ENCODE results near the gene CAMK1D. TPM values are rescaled to one million over a fixed set of nuclear protein-coding genes. Genes with fewer than 3 reads are reported as not detected.

CAMK1D gene
- total RNA-seq, 3 donors from 2014 or later, result 4.4 to 17.3 (median 5.2) TPM

DNA sequence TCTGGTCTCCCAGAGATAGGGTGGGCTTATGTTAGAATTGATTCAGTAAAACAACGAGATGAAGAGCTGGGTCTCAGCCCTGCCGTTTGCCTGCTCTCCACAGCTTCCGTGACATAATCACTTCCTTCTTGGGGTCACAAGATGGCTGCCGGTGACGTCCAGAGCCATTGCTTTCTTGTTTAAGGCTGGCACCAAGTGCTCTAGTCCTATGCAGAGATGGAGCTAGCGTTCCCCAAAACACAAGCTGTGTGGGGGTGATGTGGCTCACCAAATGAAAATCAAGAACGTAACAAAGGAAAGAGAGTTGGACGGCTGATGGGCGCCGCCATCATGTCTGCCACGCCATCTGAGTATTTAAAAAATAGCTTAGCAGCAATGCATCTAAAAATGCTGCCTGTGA is 296.1 kb downstream of the CAMK1D start:
- intact Hi-C loops (cut with DNase I; ENCODE audit: low total_unique reads), result loop anchor here (10.0 kb wide), 1 partner anchor 1699 kb away; no protein-coding TSS in a partner anchor
- no peaks in the 10 kb centered on the region for H3K27me3 ChIP-seq
- no peaks in the 10 kb centered on the region for H3K4me1 ChIP-seq
- H3K4me3 ChIP-seq, result no peak overlapping the region
- H3K36me3 ChIP-seq, result no peaks in the 10 kb centered on the region
- H3K9me3 ChIP-seq, result no peaks in the 10 kb centered on the region
- no peak for TF ChIP-seq POLR2A (IDR thresholded peaks at IDR 0.05)
- TF ChIP-seq, protein P1, sequence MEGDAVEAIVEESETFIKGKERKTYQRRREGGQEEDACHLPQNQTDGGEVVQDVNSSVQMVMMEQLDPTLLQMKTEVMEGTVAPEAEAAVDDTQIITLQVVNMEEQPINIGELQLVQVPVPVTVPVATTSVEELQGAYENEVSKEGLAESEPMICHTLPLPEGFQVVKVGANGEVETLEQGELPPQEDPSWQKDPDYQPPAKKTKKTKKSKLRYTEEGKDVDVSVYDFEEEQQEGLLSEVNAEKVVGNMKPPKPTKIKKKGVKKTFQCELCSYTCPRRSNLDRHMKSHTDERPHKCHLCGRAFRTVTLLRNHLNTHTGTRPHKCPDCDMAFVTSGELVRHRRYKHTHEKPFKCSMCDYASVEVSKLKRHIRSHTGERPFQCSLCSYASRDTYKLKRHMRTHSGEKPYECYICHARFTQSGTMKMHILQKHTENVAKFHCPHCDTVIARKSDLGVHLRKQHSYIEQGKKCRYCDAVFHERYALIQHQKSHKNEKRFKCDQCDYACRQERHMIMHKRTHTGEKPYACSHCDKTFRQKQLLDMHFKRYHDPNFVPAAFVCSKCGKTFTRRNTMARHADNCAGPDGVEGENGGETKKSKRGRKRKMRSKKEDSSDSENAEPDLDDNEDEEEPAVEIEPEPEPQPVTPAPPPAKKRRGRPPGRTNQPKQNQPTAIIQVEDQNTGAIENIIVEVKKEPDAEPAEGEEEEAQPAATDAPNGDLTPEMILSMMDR (IDR thresholded peaks at IDR 0.05), result no peak
- no peak for TF ChIP-seq POLR2AphosphoS5 (IDR thresholded peaks at IDR 0.05)
- no peak overlapping the region for H3K27ac ChIP-seq
- no peak for DNase-seq (ENCODE audit: low spot score in 2 of 2)

DNA sequence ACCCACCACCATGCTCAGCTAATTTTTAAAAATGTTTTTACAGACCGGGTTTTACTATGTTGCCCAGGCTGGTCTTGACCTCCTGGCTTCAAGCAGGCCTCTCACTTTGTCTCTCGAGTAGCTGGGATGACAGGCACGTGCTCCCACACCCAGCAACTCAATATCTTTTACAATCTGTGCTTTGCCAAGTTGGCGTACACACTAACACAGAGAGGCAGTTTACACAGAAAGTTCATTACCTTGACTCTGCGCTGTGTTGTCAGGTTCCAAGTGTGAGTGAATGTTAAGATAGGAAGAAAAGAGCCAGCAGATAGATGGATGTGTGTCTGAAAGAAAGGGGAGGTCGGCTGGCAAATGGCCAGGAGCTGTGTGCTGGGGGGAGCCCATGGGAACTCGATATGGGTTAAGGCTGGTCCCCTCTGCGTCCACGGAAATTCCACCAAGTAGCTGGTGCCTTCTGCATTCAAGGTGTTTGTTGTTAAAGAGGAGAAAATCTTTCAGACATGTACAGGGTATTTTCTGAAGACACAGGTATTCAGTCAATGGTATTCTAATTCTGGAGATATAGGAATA is 299.8 kb downstream of the CAMK1D start:
- no peaks in the 10 kb centered on the region for H3K9me3 ChIP-seq
- intact Hi-C loops (cut with DNase I; ENCODE audit: low total_unique reads), result loop anchor here (10.0 kb wide), 1 partner anchor 1696 kb away; no protein-coding TSS in a partner anchor
- DNase-seq (ENCODE audit: low spot score in 2 of 2), result no peak
- no peaks in the 10 kb centered on the region for H3K36me3 ChIP-seq
- H3K27me3 ChIP-seq, result no peaks in the 10 kb centered on the region
- no peak overlapping the region for H3K27ac ChIP-seq
- H3K4me1 ChIP-seq, result no peaks in the 10 kb centered on the region
- no peak for TF ChIP-seq POLR2A (IDR thresholded peaks at IDR 0.05)
- TF ChIP-seq POLR2AphosphoS5 (IDR thresholded peaks at IDR 0.05), result no peak
- TF ChIP-seq, protein P1 (IDR thresholded peaks at IDR 0.05), result no peak
- no peak overlapping the region for H3K4me3 ChIP-seq

DNA sequence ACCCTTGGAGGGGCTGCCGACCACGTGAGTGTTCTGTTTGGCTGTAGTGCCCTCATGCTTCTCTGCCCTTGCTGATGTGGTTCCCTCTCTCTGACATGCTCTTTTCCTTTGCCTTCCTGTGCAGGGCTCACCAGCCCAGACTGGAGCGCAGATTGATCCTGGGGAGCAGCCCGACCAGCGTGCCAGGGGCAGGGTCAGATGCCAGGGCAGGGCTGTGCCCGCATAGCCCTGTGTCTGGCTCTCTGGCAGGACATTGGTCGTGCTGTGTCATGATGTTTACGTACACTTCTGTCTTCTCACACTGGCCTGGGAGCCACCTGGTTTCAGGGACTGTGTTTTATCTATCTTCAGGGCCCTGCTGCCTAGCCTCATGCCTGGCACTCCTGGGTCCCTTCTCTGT is 300.8 kb downstream of the CAMK1D start:
- TF ChIP-seq POLR2A (IDR thresholded peaks at IDR 0.05) (no peak), POLR2AphosphoS5 (IDR thresholded peaks at IDR 0.05) (no peak)
- TF ChIP-seq, protein P1 (IDR thresholded peaks at IDR 0.05), result no peak
- no peak overlapping the region for H3K27ac ChIP-seq
- no peaks in the 10 kb centered on the region for H3K9me3 ChIP-seq
- no peaks in the 10 kb centered on the region for H3K36me3 ChIP-seq
- H3K27me3 ChIP-seq, result no peaks in the 10 kb centered on the region
- intact Hi-C loops (cut with DNase I; ENCODE audit: low total_unique reads), result no loop called here
- no peak for DNase-seq (ENCODE audit: low spot score in 2 of 2)
- H3K4me3 ChIP-seq, result no peak overlapping the region
- H3K4me1 ChIP-seq, result no peaks in the 10 kb centered on the region

DNA sequence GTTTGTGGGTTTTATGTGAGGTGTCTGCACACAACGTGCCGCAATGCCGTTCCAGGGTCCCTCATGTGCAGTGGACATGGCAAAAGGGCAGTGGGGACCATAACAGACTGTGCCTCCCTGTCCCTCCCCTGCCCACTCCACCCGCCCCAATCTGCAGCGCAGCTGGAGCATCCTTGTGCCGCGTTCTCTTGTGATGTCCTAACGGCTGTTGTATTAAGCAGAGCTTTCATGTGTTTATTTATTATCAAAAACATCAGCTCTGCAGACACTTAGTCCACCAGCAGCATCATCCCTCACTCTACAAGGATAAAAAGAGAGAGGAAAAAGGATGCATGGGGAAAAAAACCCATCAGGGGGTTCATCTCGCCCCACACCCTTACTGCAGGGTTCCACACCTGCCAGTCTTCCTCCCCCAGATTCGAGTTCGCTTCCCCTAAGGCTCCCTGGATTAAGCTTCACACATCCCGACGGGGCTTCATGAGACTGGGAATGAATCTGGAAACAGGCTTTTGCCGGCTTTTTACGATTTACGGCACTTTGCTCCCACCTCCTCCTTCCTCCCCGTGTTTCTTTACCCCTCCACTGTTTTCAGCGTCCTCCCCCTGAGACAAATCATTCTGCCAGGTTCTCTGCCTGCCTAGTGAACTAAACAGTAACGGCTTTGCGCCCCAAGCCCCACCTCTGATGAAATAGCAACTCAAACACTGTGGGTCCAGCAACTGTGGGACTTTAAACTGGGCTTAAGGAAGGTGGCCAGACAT is 301.4 kb downstream of the CAMK1D start:
- intact Hi-C loops (cut with DNase I; ENCODE audit: low total_unique reads), result no loop called here
- TF ChIP-seq, protein P1 (IDR thresholded peaks at IDR 0.05), result no peak
- no peak for TF ChIP-seq POLR2A (IDR thresholded peaks at IDR 0.05)
- no peak for TF ChIP-seq POLR2AphosphoS5 (IDR thresholded peaks at IDR 0.05)
- Histone ChIP-seq H3K4me3 (no peak overlapping the region), H3K27ac (no peak overlapping the region), H3K9me3 (no peaks in the 10 kb centered on the region), H3K36me3 (no peaks in the 10 kb centered on the region), H3K27me3 (no peaks in the 10 kb centered on the region), H3K4me1 (no peaks in the 10 kb centered on the region)
- DNase-seq (ENCODE audit: low spot score in 2 of 2), result no peak

DNA sequence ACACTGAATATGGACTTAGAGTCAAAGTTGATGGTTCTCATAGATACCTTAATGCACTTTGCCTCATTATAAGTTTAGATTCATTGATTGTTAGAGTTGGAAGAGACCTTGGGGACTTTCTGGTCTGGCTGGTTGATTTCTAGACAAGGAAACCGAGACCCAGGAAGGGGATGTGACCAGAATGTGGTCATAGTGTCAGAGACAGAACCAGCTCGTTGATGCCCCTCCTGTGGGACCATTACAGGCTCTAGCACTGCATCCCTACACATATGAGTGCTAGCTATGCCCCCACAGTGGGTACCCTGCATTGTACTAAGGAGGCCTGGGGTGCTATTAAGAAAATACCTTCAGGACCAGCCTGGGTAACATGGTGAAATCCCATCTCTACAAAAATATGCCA is 306.6 kb downstream of the CAMK1D start:
- no peak overlapping the region for H3K4me3 ChIP-seq
- TF ChIP-seq POLR2AphosphoS5 (IDR thresholded peaks at IDR 0.05) (no peak), POLR2A (IDR thresholded peaks at IDR 0.05) (no peak)
- TF ChIP-seq, protein P1 (IDR thresholded peaks at IDR 0.05), result no peak
- intact Hi-C loops (cut with DNase I; ENCODE audit: low total_unique reads), result no loop called here

More for the DNA sequence above, 306.6 kb downstream of the CAMK1D start:
- Histone ChIP-seq H3K4me1 (no peaks in the 10 kb centered on the region), H3K36me3 (no peaks in the 10 kb centered on the region), H3K27ac (no peak overlapping the region), H3K9me3 (no peaks in the 10 kb centered on the region), H3K27me3 (no peaks in the 10 kb centered on the region)
- DNase-seq (ENCODE audit: low spot score in 2 of 2), result no peak

Measured in breast epithelium (tissue), 4 donors.